HG02938 (cell line): Measurements from ENCODE around the gene NEURL1.

Experiments
- ATAC-seq: cut with Tn5 transposase; IDR thresholded peaks from one replicate; pipeline ENCODE4 v1.9.1; 2021; ENCODE audit warnings: mild to moderate bottlenecking, moderate library complexity; ENCODE audit not compliant: unreplicated experiment

NEURL1 gene

GRCh38 chr10:103578782-103579382 is 85.4 kb downstream of the NEURL1 start:
- ATAC-seq, result no peak

DNA sequence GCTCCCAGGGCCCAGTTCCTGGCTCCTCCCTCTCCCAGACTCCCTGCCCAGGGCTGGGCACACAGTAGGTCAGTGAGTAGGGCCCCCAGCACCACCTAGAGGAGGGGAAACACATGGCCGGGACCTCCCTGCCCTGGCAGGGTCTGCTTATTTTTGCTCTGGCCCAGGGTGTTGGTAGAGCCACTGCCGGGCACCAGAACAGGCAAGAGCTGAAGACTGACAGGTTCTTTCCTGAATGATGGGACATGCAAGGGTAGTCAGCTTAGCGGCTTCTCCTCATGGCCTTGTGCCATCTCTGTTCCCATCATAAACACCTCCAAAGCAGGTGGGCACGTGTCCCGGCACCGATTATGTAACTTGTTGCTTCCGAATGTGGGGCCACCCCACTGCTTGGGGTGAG is 86.5 kb downstream of the NEURL1 start:
- no peak for ATAC-seq

DNA sequence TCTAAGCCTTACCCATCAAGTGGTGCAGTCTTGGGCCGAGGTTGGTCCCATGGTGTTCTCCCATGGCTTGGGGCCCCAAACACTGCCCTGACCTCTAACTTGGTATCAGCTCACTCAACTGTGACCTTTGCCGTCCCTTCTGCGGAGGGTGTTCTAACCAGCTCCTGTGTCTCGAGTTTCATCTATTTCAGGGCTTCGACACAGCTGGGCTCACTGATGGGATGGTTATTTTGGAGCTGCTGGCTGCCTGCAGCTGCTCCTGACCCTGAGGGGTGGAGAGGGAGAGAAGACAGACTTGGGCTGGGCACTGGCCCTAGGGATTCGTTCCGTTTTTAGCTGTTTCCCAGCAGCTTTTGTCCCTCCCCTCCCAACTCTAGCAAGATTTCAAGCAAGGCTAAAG is 86.9 kb downstream of the NEURL1 start:
- no peak for ATAC-seq

DNA sequence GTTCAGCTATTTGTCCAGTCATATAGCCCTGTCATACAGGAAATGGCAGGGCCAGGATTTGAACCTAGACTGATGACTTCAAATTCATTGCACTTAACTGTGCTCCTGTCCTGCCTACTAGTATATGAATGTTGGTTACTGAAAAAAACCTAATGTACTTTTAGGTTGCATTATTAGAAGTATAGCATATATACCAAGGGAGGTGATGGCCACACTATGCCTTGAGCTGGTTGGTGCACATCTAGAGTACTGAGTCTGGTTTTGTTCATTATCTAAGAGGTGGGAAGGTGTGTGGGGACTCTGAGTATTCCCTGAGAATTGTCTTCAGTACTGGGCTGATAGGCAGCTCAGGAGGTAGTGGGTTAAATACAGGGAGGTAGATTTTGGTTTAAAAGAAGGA is 88.0 kb downstream of the NEURL1 start:
- no peak for ATAC-seq

- ATAC-seq, result no peak
Measured at GRCh38 chr10:103582331-103583123, 89.0 kb downstream of the NEURL1 start.

- ATAC-seq, result no peak
Measured at GRCh38 chr10:103583871-103584215, 90.3 kb downstream of the NEURL1 start.

DNA sequence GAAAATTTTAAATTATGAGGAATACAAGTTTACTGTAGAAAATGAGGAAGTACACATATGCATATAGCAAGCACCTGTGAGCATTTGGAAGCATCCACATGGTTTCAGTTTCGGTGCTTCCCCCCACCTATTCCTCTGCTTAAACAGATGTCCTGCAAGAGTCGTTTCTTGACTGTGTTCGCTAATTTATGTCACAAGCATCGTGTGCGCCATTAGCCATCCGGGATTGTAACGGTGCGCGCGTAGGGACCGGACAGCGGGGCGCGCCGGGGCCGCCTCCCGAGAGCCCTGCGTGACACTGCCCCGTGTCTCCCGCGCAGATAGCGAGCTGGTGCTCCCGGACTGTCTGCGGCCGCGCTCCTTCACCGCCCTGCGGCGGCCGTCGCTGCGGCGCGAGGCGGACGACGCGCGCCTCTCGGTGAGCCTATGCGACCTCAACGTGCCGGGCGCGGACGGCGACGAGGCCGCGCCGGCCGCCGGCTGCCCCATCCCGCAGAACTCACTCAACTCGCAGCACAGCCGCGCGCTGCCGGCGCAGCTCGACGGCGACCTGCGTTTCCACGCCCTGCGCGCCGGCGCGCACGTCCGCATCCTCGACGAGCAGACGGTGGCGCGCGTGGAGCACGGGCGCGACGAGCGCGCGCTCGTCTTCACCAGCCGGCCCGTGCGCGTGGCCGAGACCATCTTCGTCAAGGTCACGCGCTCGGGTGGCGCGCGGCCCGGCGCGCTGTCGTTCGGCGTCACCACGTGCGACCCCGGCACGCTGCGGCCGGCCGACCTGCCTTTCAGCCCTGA is 90.9 kb downstream of the NEURL1 start:
- no peak for ATAC-seq

GRCh38 chr10:103585011-103585405 is 91.5 kb downstream of the NEURL1 start:
- ATAC-seq, result no peak

DNA sequence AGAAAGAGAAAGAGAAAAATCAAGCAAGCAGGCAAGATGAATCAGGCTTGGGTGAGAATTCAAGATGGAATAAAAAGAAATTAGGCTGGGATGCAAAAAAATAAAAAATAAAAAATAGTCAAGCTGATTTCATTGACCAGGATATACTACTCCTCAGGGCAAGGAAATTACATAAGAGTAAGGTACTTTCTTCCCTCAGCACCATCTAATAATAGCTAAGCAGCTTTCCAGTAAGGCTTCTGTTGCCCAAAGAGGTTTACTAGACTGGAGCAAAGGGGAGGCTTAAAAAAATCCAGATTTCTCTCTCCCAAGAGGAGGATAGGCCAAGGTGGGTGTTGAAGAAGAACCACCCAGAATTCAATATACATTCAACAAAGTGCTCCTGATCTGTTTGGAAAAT is 93.6 kb downstream of the NEURL1 start:
- no peak for ATAC-seq

DNA sequence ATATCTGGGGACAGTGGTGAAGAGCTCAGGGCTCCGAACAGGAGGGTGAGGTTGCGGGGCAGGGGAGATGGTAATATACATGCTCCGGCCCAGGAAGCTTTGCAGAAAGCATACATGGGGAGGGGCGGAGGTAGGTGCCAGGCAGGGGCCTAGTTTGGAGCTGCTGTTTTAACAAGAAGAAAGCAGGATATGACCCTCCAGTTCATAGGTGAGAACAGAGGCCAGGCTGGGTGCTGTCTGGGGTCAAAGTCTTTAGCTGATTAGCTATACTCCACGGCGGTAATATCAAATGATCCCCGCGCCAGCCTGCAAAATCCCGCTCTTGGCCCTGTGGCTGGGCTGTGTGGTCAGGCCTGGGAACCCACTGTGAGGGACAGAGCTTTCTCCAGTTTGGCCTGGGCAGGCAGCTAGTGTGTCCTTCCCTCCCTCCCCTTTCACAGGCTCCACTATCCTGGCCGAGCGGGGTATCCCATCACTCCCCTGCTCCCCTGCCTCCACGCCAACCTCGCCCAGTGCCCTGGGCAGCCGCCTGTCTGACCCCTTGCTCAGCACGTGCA is 95.6 kb downstream of the NEURL1 start:
- ATAC-seq, result no peak

- ATAC-seq, result no peak
Measured at GRCh38 chr10:103590060-103590459, 96.6 kb downstream of the NEURL1 start.

DNA sequence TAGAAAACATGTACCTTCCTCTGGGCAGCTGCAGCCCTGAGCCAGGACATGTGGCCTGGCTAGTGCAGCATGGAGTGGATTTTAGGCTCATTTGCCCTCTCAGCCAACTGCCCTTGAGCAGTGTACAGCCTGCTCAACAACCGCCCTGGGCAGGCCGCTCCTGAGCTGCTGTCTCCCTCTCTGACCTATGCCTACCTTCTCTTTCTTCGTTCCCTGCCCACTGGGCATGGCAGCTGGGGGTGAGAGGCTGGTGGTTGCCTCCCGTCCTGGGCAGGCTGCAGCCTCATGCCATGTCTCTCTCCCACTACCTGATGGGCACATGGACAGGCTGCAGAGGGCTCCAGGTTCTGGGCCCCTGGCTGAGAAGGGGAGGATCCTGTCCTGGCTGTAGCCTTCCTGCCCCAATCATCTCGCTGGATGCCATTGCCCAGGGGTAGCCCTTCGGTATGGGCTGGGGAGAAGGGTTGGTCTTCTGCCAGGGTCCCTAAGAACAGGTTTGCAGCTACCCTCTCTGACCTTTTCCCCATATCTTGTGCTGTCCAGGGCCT is 97.3 kb downstream of the NEURL1 start:
- no peak for ATAC-seq

- no peak for ATAC-seq
Measured at GRCh38 chr10:103592186-103593021, 98.9 kb downstream of the NEURL1 start.

DNA sequence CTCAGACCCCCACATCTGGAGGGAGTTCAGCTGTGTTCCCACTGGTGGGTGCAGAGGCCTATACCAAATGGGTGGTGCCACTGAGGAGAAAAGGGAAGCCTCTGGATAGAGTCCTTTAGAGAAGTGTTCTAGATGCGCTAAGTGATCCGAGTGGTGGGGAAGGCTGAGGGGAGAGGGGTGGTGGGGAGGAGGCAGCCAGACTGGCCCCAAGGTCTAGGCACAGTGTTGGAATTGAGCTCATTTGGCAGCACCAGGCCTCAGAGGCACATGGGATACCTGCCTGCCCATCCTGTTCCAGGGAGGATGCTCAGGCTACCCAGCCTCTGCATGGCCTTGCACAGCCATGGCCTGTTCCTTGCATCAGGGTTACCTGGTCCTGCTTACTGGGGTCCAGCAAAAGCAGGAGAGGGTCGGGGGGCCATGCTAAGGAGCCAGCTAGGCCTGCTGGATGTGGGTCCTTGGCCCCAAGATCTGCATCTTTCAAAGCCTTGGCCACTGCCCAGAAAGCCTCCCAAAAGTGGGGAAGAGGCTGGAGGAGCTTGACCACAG is 99.6 kb downstream of the NEURL1 start:
- no peak for ATAC-seq

- ATAC-seq, result no peak
Measured at GRCh38 chr10:103595933-103596726, 102.6 kb downstream of the NEURL1 start.

GRCh38 chr10:103597003-103597402 is 103.5 kb downstream of the NEURL1 start:
- no peak for ATAC-seq

DNA sequence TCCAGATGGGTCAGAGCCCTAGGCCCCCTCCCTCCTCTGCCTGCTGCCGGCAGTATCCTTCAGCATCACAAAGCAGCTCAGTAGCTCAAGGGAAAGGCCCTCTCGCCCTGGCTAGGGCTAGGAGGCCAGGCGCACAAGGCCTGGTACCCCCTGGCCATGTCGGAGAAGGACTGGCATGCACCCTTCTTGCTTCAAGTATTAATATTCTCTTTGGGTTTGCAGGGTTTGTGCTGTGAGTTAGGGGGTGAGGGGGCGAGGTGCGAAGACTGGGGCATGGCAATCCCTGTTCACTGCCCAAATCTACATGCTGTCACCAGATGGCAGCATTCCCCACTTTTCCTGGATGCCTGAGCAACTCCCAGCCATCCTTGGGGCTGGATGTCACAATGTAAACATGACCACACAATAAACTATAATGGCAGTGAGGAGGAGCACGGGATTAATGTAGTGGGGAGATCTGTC is 105.2 kb downstream of the NEURL1 start:
- no peak for ATAC-seq

- ATAC-seq, result no peak
Measured at GRCh38 chr10:103599211-103599610, 105.7 kb downstream of the NEURL1 start.

DNA sequence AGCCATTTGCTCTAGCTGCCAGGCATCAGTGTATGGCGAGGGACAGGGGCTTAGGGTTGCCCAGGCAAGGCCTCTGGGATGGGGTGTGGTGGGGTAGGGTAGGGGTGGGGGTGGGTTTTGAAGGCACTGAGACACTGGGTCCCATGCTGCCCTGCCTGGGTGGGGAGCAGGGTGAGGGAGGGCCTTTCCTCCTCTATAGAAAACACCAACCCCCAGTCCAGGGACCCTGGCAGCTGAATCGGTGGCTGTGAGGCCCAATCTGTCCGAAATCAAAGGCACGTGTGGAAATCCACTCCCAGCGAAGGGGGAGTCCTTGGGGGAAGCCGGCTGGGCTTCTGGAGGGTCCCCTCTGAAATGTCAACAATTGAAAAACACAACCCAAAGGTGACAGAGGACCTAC is 106.4 kb downstream of the NEURL1 start:
- no peak for ATAC-seq
